Motor neuron (in vitro differentiated cells): ENCODE measurements around the gene TRAK1. TPM values are rescaled to one million over a fixed set of nuclear protein-coding genes. Genes with fewer than 3 reads are reported as not detected.
A peak's percentile ranks its signal among the peaks of the same experiment; 100 is the strongest.

Source experiments
- ATAC-seq, 8 experiments: fragments of 200-7000 bp; cut with Tn5 transposase; replicated peaks in 6 of 8; 2 replicates each; pipeline ENCODE4 v1.8.0; 2021; ENCODE audit warnings: mild to moderate bottlenecking in 8 of 8, moderate library complexity in 8 of 8
- H3K27ac ChIP-seq, 2 donors: fragments of 250-450 bp; sonication (Bioruptor Pico); 2 replicates each; pipeline ENCODE4 v1.9.0; 2021; ENCODE audit warnings: antibody characterized with exemption in 2 of 2, mild to moderate bottlenecking in 2 of 2, moderate library complexity in 1 of 2
- H3K4me1 ChIP-seq, 2 donors: fragments of 250-450 bp; sonication (Bioruptor Pico); replicated peaks in 1 of 2; 2 replicates each; pipeline ENCODE4 v1.6.1; 2021; ENCODE audit warnings: antibody characterized with exemption in 2 of 2, mild to moderate bottlenecking in 2 of 2, moderate library complexity in 1 of 2
- H3K4me3 ChIP-seq, 5 donors: fragments of 250-450 bp; sonication (Bioruptor Pico); 2 replicates each; pipeline ENCODE4 v1.9.0; 2021; ENCODE audit warnings: antibody characterized with exemption in 5 of 5, mild to moderate bottlenecking in 5 of 5, moderate library complexity in 4 of 5
- WGBS, 10 experiments: fragments of 450-650 bp; shearing (Covaris generic); methylation state at CpG; one replicate each; pipeline ENCODE4 v1.0.0; 2022; 5-methylcytosine and 5-hydroxymethylcytosine counted together
- in situ Hi-C, 9 experiments: fragments of 400-800 bp; cut with MboI; loops; one replicate each; pipeline ENCODE4 v1.15.0; 2021; ENCODE audit warnings: low sequenced_read_pairs in 9 of 9, low pct_unique_long_range_greater_than_20kb in 2 of 9; ENCODE audit not compliant: unreplicated experiment in 9 of 9
- total RNA-seq, 8 experiments: library from RNA; unstranded; fragments of 300-600 nt; gene quantifications; 2 replicates each; pipeline versions ENCODE4 v1.2.3 to v1.2.4, GENCODE V29; 2022

Gene TRAK1
- total RNA-seq, 8 experiments from 2014 or later, result 20.2 to 46.5 (median 25.8) TPM

DNA sequence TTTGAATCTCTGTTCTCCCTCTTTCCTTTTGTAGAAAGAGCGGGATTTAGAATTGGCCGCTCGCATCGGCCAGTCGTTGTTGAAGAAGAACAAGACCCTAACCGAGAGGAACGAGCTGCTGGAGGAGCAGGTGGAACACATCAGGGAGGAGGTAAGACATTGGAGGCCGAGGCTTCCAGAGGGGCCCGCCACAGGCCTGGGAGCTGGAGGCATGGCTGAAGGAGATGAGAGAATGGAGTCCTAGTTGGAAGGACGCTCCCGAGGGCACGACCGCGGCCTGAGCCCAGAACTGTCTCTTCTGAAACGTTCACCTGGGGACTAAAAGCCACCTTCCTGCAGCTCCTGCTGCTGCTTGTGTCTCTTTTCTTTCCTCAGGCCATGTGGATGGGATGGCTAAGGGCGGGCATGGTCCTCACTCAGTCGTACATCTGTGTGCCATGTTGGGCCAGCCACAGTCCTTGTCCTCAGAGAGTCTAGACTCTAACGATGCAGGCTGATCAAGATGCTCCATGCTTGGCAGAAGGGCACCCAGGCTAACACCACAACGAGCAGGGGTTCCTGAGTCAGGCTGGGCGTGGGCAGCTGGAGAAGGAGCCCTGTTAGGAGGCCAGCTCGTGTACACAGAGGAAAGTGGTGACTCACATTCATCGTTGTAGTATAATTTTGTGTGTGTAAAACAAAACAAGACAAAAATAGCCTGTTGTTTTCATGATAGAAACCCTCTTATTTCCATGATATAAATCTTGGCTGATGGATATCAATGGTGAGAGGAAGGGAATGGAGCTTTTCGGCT lies 93.7 kb downstream of the TRAK1 start:
- no peak overlapping the region for H3K4me3 ChIP-seq
- in situ Hi-C loops, result loop anchor here in 1 of 9 experiments (25.0 kb wide), 1 partner anchor 273 kb away; no protein-coding TSS in a partner anchor
- peak in 2 of 8 experiments; percentile 58 to 94 for ATAC-seq

DNA sequence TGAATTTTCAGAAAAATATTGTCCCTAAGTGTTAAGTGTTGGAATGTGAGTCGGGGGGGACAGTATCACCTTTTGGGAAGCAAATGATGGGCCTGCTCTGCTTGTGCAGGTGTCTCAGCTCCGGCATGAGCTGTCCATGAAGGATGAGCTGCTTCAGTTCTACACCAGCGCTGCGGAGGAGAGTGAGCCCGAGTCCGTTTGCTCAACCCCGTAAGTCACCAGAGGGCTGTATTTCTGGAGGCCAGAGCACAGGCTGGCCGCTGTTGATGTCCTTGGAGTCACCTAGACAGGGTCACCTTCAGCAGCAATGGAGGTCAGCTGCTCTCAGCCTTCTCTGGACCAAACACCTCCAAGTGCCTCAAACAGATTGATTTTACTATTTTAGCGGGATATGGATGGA lies 96.8 kb downstream of the TRAK1 start:
- 50 to 100% (median 100%) methylated on average over 1 to 8 of the region's 9 CpGs; no CpG with 5 or more reads in 3 of the 10 experiments for WGBS, 10 experiments
- Histone ChIP-seq H3K4me1 (peaks cover 0 to 14% of the 10 kb centered on the region in 2 donors), H3K27ac (no peak overlapping the region), H3K4me3 (no peak overlapping the region)
- no peak for ATAC-seq
- in situ Hi-C loops, result loop anchor here in 1 of 9 experiments (25.0 kb wide), 1 partner anchor 276 kb away; no protein-coding TSS in a partner anchor

More for the DNA sequence above, 93.7 kb downstream of the TRAK1 start:
- Histone ChIP-seq H3K27ac (no peak overlapping the region), H3K4me1 (peaks cover under 1 to 11% of the 10 kb centered on the region in 2 donors)
- WGBS, 10 experiments, result 38 to 100% (median 90%) methylated on average over 1 to 18 of the region's 23 CpGs; no CpG with 5 or more reads in 1 of the 10 experiments

DNA sequence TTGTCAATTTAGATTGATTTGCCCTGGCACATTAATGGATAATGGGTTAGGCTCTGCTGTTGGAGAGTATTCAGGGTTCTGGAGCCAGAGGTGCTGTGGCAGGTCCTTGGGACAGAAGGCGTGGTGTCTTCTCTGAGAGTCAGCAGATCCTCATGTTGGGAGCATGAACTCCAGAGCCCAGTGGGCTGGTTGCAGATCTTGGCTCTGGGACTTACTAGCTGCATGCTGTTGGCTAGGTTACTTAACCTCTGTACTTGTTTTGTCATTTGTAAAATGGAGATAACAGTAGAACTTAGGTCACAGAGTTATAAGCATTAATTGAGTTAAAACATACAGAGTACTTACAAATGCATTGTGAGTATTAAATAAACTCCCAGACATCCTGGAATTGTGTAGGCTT lies 97.2 kb downstream of the TRAK1 start:
- in situ Hi-C loops, result loop anchor here in 1 of 9 experiments (25.0 kb wide), 1 partner anchor 276 kb away; no protein-coding TSS in a partner anchor
- Histone ChIP-seq H3K4me3 (no peak overlapping the region), H3K4me1 (peaks cover 0 to 14% of the 10 kb centered on the region in 2 donors), H3K27ac (no peak overlapping the region)
- 80 to 100% (median 100%) methylated on average over 1 of the region's 1 CpG; no CpG with 5 or more reads in 5 of the 10 experiments for WGBS, 10 experiments
- no peak for ATAC-seq

DNA sequence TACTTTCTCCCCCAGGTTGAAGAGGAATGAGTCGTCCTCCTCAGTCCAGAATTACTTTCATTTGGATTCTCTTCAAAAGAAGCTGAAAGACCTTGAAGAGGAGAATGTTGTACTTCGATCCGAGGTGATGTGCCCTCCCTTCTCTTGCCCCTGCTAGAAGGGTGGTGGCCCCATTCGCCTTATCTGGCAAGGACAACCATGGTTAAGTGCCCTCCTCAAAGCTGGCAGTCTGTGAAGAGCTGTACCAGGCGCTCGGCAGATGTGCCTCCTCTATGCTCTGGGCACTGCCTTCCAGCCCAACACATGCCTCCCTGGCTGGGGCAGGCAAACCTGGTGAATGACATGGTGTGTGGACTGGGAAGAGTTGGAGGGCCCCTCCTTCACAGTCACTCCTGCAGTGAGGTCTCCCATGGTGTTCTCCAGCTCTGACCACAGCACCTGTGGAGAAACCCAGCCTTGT lies 97.9 kb downstream of the TRAK1 start:
- WGBS, 10 experiments, result 60 to 100% (median 82%) methylated on average over 1 to 5 of the region's 6 CpGs; no CpG with 5 or more reads in 2 of the 10 experiments
- in situ Hi-C loops, result loop anchor here in 1 of 9 experiments (25.0 kb wide), 1 partner anchor 277 kb away; no protein-coding TSS in a partner anchor
- H3K27ac ChIP-seq, result no peak overlapping the region
- no peak for ATAC-seq
- no peak overlapping the region for H3K4me3 ChIP-seq
- peaks cover 0 to 8% of the 10 kb centered on the region in 2 donors for H3K4me1 ChIP-seq

DNA sequence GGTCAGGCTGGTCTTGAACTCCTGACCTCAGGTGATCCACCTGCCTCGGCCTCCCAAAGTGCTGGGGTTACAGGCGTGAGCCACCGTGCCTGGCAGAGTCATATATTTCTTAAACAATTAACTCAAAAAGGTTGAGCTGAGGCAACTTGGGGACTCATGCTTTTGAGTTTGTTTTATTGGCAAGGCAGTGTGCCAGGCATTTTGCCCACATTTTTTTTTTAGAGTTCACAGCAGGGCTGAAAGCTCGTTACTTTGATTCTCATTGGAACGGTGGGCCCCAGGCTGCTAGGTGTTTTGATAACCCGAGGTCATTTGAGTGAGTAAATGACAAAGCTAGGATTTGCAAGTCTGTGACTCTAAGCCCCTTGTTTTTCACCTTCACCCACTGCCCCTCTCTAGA lies 98.6 kb downstream of the TRAK1 start:
- no peak for ATAC-seq
- Histone ChIP-seq H3K27ac (no peak overlapping the region), H3K4me1 (peaks cover 0 to 4% of the 10 kb centered on the region in 2 donors), H3K4me3 (no peak overlapping the region)
- in situ Hi-C loops, result loop anchor here in 1 of 9 experiments (25.0 kb wide), 1 partner anchor 277 kb away; no protein-coding TSS in a partner anchor
- 60 to 100% (median 80%) methylated on average over 1 to 4 of the region's 6 CpGs; no CpG with 5 or more reads in 2 of the 10 experiments for WGBS, 10 experiments

DNA sequence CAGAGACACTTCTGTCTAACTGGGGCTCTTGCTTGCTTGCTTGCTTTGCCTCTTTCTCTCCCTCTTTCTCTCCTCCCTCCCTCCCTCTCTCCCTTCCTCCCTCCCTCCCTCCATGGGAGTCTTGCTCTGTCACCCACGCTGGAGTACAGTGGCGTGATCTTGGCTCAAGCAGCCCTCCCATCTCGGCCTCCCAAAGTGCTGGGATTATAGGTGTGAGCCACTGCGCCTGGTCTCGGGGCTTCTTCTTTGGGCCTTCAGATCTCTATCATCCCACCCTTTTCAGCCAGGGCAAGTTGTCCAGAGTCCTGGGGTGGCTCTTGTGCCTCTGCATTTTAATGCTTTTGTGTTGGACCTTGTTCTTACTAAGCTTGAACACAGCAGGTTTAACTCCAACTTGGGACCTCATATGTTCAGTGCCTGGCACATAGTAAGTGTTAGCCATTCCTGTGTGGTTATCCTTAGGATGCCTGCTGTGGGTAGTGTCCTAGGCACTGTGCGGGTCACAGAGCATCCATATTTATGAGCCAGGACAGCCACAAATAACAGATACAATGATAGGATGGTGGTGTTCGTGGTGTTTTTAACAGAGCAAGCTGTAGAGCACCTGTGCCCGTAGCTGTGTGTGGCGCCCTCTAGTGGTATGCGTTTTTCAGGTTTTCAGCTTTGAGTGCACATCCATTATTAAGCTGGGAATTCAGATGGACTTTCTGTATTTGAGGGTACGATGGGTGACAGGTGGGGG lies 99.7 kb downstream of the TRAK1 start:
- H3K27ac ChIP-seq, result no peak overlapping the region
- 0 to 100% (median 35%) methylated on average over 1 to 5 of the region's 11 CpGs; no CpG with 5 or more reads in 1 of the 10 experiments for WGBS, 10 experiments
- in situ Hi-C loops, result loop anchor here in 1 of 9 experiments (25.0 kb wide), 1 partner anchor 279 kb away; no protein-coding TSS in a partner anchor

DNA sequence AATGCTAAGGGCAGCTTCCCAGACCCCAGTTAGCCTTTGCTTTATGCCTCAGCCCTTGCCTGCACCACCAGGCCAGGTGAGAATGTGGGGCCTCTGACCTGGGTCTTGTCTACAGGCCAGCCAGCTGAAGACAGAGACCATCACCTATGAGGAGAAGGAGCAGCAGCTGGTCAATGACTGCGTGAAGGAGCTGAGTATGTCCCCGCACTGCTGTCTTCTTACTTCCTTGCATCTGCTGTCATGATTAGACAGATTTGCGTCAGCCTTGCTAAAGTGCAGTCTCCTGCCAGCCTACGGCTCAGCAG lies 100.2 kb downstream of the TRAK1 start:
- in situ Hi-C loops, result loop anchor here in 1 of 9 experiments (25.0 kb wide), 1 partner anchor 279 kb away; no protein-coding TSS in a partner anchor
- Histone ChIP-seq H3K4me1 (peaks cover 8 to 13% of the 10 kb centered on the region in 2 donors), H3K27ac (no peak overlapping the region), H3K4me3 (no peak overlapping the region)
- 69 to 100% (median 96%) methylated on average over 1 to 4 of the region's 4 CpGs; no CpG with 5 or more reads in 3 of the 10 experiments for WGBS, 10 experiments
- peak in 7 of 8 experiments; percentile 11 to 43 (median 28) for ATAC-seq

More for the DNA sequence above, 99.7 kb downstream of the TRAK1 start:
- ATAC-seq, result peak; percentile 40 to 85 (median 78)
- Histone ChIP-seq H3K4me3 (no peak overlapping the region), H3K4me1 (peaks cover 5 to 10% of the 10 kb centered on the region in 2 donors)

DNA sequence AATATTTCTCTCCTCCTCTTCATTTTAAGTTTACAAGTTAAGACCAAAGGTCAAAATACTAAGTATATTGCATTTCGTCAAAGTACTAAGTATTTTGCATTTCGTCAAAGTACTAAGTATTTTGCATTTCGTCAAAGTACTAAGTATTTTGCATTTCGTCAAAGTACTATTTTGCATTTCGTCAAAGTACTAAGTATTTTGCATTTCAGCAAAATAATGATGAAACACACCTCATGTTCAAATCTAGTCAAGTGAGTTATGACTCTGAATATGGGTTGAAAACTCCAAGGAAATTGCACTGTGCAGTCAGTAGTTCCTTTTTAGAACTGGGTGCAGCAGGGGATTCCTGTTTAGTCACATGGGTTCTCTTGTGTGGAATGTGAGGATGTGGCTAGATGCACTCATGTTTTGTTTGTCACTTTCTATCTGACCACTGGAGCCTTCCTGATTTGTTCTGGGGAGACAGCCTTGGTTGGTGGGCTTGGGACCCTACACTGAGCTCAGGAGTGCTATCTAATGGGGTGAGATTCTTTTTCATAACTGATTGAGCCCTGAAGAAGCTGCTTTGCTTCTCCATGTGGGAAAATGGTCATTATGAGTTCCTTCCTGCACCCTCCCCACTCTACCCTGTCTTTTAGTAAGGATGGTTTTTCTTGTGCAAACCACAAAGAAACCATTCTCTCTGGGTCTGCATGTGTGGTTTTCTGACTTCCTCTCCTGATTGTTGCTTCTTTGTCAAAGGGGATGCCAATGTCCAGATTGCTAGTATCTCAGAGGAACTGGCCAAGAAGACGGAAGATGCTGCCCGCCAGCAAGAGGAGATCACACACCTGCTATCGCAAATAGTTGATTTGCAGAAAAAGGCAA lies 101.4 kb downstream of the TRAK1 start:
- peak in 4 of 8 experiments; percentile 31 to 91 (median 66) for ATAC-seq
- in situ Hi-C loops, result loop anchor here in 1 of 9 experiments (25.0 kb wide), 1 partner anchor 280 kb away; no protein-coding TSS in a partner anchor
- H3K4me3 ChIP-seq, result no peak overlapping the region
- no peak overlapping the region for H3K27ac ChIP-seq
- 2 to 96% (median 91%) methylated on average over 4 to 8 of the region's 8 CpGs for WGBS, 10 experiments
- peaks cover 8 to 13% of the 10 kb centered on the region in 2 donors for H3K4me1 ChIP-seq

DNA sequence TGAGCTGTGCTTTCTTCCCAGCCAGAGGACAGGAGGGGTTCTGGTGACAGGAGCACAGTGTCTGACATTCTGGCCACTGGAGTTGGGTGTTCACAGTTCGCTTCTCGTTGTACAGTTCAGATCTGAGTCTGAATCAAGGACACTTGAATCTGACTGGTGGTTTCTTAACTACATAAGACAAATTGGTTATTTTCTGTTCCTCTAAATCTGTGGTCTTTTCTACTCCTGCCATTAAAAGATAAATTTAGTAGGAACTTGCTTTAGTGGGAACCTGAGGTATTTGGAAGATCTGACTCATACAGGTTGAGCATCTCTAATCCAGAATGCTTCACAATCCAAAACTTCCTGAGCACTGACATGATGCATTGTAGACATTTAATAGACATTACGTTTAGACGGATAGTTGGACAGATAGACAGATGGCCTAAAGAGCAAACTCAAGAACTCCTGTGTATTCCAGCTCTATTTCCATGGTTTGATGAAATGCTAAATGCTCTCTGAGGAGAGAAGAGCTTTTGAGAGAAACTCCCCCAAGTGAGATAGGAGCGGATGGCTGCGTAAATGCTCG lies 103.9 kb downstream of the TRAK1 start:
- in situ Hi-C loops, result loop anchor here in 1 of 9 experiments (25.0 kb wide), 1 partner anchor 283 kb away; no protein-coding TSS in a partner anchor
- Histone ChIP-seq H3K27ac (no peak overlapping the region), H3K4me3 (no peak overlapping the region), H3K4me1 (peaks cover 8 to 13% of the 10 kb centered on the region in 2 donors)
- ATAC-seq, result no peak
- 79 to 100% (median 86%) methylated on average over 1 to 4 of the region's 7 CpGs; no CpG with 5 or more reads in 1 of the 10 experiments for WGBS, 10 experiments

DNA sequence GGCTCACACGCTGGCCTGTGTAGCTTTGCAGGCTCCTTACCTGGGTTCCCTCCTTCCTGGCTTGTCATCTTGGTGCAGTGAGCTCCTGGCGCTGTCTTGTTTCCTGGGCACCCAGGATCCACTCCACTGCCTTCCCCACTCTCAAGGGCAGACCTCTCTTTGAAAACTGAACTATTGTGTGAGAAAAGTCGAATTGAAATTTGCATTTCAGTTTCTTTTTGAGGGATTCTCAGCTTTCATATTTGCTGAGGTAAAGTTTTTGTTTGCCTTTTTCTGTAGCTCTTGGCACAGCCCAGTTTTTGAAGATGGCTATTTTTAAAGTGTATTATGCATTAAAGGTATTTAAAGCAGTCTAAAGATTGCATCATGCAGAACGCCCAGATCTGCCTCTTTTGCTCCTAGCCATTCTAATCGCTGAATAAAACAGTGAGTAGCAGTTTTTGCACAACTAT lies 104.7 kb downstream of the TRAK1 start:
- ATAC-seq, result peak in 3 of 8 experiments; percentile 19 to 83 (median 38)
- in situ Hi-C loops, result loop anchor here in 1 of 9 experiments (25.0 kb wide), 1 partner anchor 284 kb away; no protein-coding TSS in a partner anchor
- H3K4me3 ChIP-seq, result no peak overlapping the region
- H3K4me1 ChIP-seq, result peaks cover 8 to 11% of the 10 kb centered on the region in 2 donors
- WGBS, 10 experiments, result 40 to 92% (median 78%) methylated on average over 1 to 4 of the region's 5 CpGs; no CpG with 5 or more reads in 3 of the 10 experiments
- no peak overlapping the region for H3K27ac ChIP-seq

DNA sequence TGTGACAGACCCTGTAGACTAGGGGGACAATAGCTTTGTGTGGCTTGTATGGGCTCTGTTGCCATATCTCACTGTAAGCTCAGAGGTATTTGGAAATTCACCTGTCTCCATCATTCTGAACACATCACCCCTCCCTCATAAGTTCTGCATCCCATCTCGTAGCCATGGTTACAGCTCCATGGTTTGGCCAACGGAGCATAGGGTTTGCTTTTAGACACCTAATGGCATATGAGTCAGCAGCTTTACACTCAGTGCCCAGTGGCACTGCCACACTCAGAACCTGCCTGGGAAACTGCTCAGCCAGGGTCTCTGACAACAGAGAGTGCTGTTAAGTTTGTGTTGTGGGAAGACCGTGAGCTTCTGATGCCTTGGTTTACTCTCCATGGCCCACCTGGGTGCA lies 107.6 kb downstream of the TRAK1 start:
- ATAC-seq, result peak in 1 of 8 experiments; percentile 24
- in situ Hi-C loops, result loop anchor here in 1 of 9 experiments (25.0 kb wide), 1 partner anchor 286 kb away; no protein-coding TSS in a partner anchor
- 88 to 100% (median 95%) methylated on average over 1 to 3 of the region's 3 CpGs; no CpG with 5 or more reads in 6 of the 10 experiments for WGBS, 10 experiments
- H3K4me3 ChIP-seq, result no peak overlapping the region
- H3K4me1 ChIP-seq, result peaks cover 8 to 9% of the 10 kb centered on the region in 2 donors
- H3K27ac ChIP-seq, result no peak overlapping the region
